SK-N-SH (cell line): ENCODE data around the gene SHF. TPM values are rescaled to one million over a fixed set of nuclear protein-coding genes. Genes with fewer than 3 reads are reported as not detected.

Experiments
- CTCF ChIA-PET: fragments of 300-600, 350-600 bp; formaldehyde crosslinking; extraction: SDS; loops from one replicate; lab custom pipeline; 2021; lab: Yijun Ruan, JAX
- POLR2A ChIA-PET: fragments of 350-600 bp; sonication (Branson Sonifier 250); formaldehyde crosslinking; extraction: SDS; loops from one replicate; lab custom pipeline; 2020; ENCODE audit warnings: antibody characterized with exemption, inconsistent platforms; lab: Yijun Ruan, JAX
- DNase-seq: peaks from one replicate; pipeline ENCODE4 v3.0.0; 2012
- H2AFZ ChIP-seq: fragments of 200-600 bp; sonication (generic); 2 replicates; pipeline ENCODE4 v1.8.1; 2016; ENCODE audit warnings: antibody characterized with exemption, mild to moderate bottlenecking, low read depth
- H3F3A ChIP-seq: fragments of 200-600 bp; sonication (generic); replicated peaks from 2 replicates; pipeline ENCODE3; 2016; ENCODE audit warnings: antibody characterized with exemption, mild to moderate bottlenecking; ENCODE audit not compliant: insufficient read depth
- H3K27ac ChIP-seq, 2 experiments: fragments of 200-500 bp in 1 of 2; fragments of 200-600 bp in 1 of 2; sonication (Bioruptor generic) in 1 of 2; sonication (generic), shearing (Covaris generic) in 1 of 2; 2 replicates each; pipeline versions ENCODE4 v1.5.1 to v1.6.1; 2014 to 2016; ENCODE audit warnings: low read depth in 2 of 2, inconsistent platforms in 1 of 2, low read length in 1 of 2, mild to moderate bottlenecking in 1 of 2, mixed read lengths in 1 of 2
- H3K27me3 ChIP-seq: fragments of 200-600 bp; sonication (generic), shearing (Covaris generic); 2 replicates; pipeline ENCODE4 v1.6.1; 2016; ENCODE audit warnings: mixed run types; ENCODE audit not compliant: insufficient read depth
- H3K36me3 ChIP-seq, 2 experiments: fragments of 200-500 bp in 1 of 2; fragments of 200-600 bp in 1 of 2; sonication (Bioruptor generic) in 1 of 2; sonication (generic) in 1 of 2; replicated peaks in 1 of 2; 2 replicates each; pipeline versions ENCODE3 to v1.5.1; 2014 to 2016; ENCODE audit warnings: low read length in 1 of 2, mild to moderate bottlenecking in 1 of 2; ENCODE audit not compliant: insufficient read depth in 2 of 2, control insufficient read depth in 1 of 2
- H3K4me1 ChIP-seq, 2 experiments: fragments of 200-500 bp in 1 of 2; fragments of 200-600 bp in 1 of 2; sonication (Bioruptor generic) in 1 of 2; sonication (generic), shearing (Covaris generic) in 1 of 2; 2 replicates each; pipeline versions ENCODE4 v1.5.1 to v1.6.1; 2014 to 2016; ENCODE audit warnings: low read depth in 1 of 2, low read length in 1 of 2, mixed run types in 1 of 2; ENCODE audit not compliant: insufficient read depth in 2 of 2, control insufficient read depth in 1 of 2
- H3K4me2 ChIP-seq: fragments of 200-600 bp; sonication (generic), shearing (Covaris generic); 2 replicates; pipeline ENCODE4 v1.6.1; 2017; ENCODE audit warnings: mixed run types
- H3K4me3 ChIP-seq, 2 experiments: fragments of 200-500 bp in 1 of 2; fragments of 200-600 bp in 1 of 2; sonication (Bioruptor generic) in 1 of 2; sonication (generic), shearing (Covaris generic) in 1 of 2; 2 replicates each; pipeline versions ENCODE4 v1.5.1 to v1.8.1; 2014 to 2016; ENCODE audit warnings: low read depth in 2 of 2, inconsistent platforms in 1 of 2, low read length in 1 of 2, mild to moderate bottlenecking in 1 of 2, mixed read lengths in 1 of 2, moderate library complexity in 1 of 2
- H3K79me2 ChIP-seq: fragments of 200-600 bp; sonication (generic); 2 replicates; pipeline ENCODE4 v1.8.1; 2017; ENCODE audit warnings: mild to moderate bottlenecking; ENCODE audit not compliant: insufficient read depth
- H3K9ac ChIP-seq: fragments of 200-600 bp; sonication (generic); 2 replicates; pipeline ENCODE4 v1.6.1; 2017; ENCODE audit warnings: mixed run types
- H3K9me2 ChIP-seq: fragments of 200-600 bp; sonication (generic); 2 replicates; pipeline ENCODE4 v1.6.1; 2017; ENCODE audit warnings: mixed run types
- H3K9me3 ChIP-seq: fragments of 200-600 bp; sonication (generic); 2 replicates; pipeline ENCODE4 v1.6.1; 2017; ENCODE audit warnings: mixed run types, mild to moderate bottlenecking, moderate library complexity
- H4K20me1 ChIP-seq: fragments of 200-600 bp; sonication (generic); 2 replicates; pipeline ENCODE4 v1.6.1; 2017; ENCODE audit warnings: mild to moderate bottlenecking, mixed run types; ENCODE audit not compliant: insufficient read depth
- ELF1 ChIP-seq: IDR thresholded peaks from 2 replicates; pipeline ENCODE4 v1.4.0; 2012
- EZH2phosphoT487 ChIP-seq: fragments of 200-600 bp; sonication (generic); IDR thresholded peaks from 2 replicates; pipeline ENCODE4 v1.6.1; 2017; ENCODE audit warnings: low read depth, mixed run types, mild to moderate bottlenecking, antibody characterized with exemption, moderate library complexity, borderline replicate concordance
- FOSL2 ChIP-seq: IDR thresholded peaks from 2 replicates; pipeline ENCODE4 v1.4.0; 2012; ENCODE audit warnings: low read depth, mild to moderate bottlenecking, moderate library complexity, borderline replicate concordance
- GATA2 ChIP-seq: sonication (generic); formaldehyde crosslinking; IDR thresholded peaks from 2 replicates; pipeline ENCODE4 v1.5.0; 2020; ENCODE audit warnings: mild to moderate bottlenecking, missing genetic modification reagents
- NFIC ChIP-seq: IDR thresholded peaks from 2 replicates; pipeline ENCODE4 v1.4.0; 2012; ENCODE audit warnings: borderline replicate concordance
- PBX3 ChIP-seq: IDR thresholded peaks from 2 replicates; pipeline ENCODE4; 2012
- RXRA ChIP-seq: IDR thresholded peaks from 2 replicates; pipeline ENCODE4 v1.4.0; 2012; ENCODE audit warnings: low read depth, mild to moderate bottlenecking, borderline replicate concordance
- WGBS: methylation state at CpG from one replicate; pipeline ENCODE4 v1.1.6; 2017; ENCODE audit warnings: low lambda C conversion rate; 5-methylcytosine and 5-hydroxymethylcytosine counted together
- polyA plus RNA-seq, 3 experiments: library from polyadenylated mRNA; depleted of rRNA; stranded (reverse); fragments of >200 nt; gene quantifications; 2 replicates each; pipeline ENCODE4 v1.2.3, GENCODE V29; 2012

The SHF gene
- polyA plus RNA-seq, 1 of the 3 experiments (the other 2 are of a cell fraction): 5.5 TPM

- TF ChIP-seq PBX3: no peak
Observed at GRCh38 chr15:45150481-45150880, 37.3 kb downstream of the SHF start (continued).

- DNase-seq: peak; percentile 62
- no peaks in the 10 kb centered on the region for H3F3A ChIP-seq
- no peak overlapping the region for H2AFZ ChIP-seq
- no peaks in the 10 kb centered on the region for H3K9me3 ChIP-seq
- H3K27ac ChIP-seq: peak overlapping the region in 1 of 2 experiments; percentile 67; a peak in 2 of 4 replicates
- peaks cover 0 to 3% of the 10 kb centered on the region in 2 experiments for H3K36me3 ChIP-seq
- TF ChIP-seq GATA2 (CRISPR knock-in tag) (peak; percentile 40), ELF1 (no peak), EZH2phosphoT487 (no peak), PBX3 (no peak), NFIC (no peak)
- 0 out of 2 replicates have a peak overlapping the region, but pooled peaks have one; percentile 28 for H3K4me2 ChIP-seq
- no peak overlapping the region for H3K9ac ChIP-seq
- WGBS: 75% methylated on average over 1 of the region's 1 CpG
- no peaks in the 10 kb centered on the region for H3K79me2 ChIP-seq
- H3K27me3 ChIP-seq: no peaks in the 10 kb centered on the region
- H3K9me2 ChIP-seq: no peaks in the 10 kb centered on the region
- H4K20me1 ChIP-seq: no peaks in the 10 kb centered on the region
- ChIA-PET CTCF (interaction anchor here (1.2 to 4.3 kb wide), 4 partner anchors 16 to 128 kb away, joined by 3 to 25 read pairs (median 8); no protein-coding TSS in a partner anchor), POLR2A (interaction anchor here (0.7 to 2.0 kb wide), 3 partner anchors 10 to 101 kb away, joined by 3 to 6 read pairs (median 4); no protein-coding TSS in a partner anchor)
- H3K4me3 ChIP-seq: no peak overlapping the region
- H3K4me1 ChIP-seq: peaks cover 12% of the 10 kb centered on the region in 2 experiments; a peak in 3 of 4 replicates
Observed at GRCh38 chr15:45149060-45149459, 38.7 kb downstream of the SHF start.

GRCh38 chr15:45148076-45149059, 39.4 kb downstream of the SHF start:
- H2AFZ ChIP-seq: no peak overlapping the region
- H3K4me2 ChIP-seq: peak overlapping the region; percentile 28; the same call in 1 of the 2 replicates
- TF ChIP-seq NFIC (0 out of 2 replicates have a peak, but pooled peaks have one; percentile 16), FOSL2 (no peak; the same call in 1 of the 2 replicates), RXRA (no peak)
- ChIA-PET POLR2A (interaction anchor here (0.7 to 2.0 kb wide), 4 partner anchors 9 to 102 kb away, joined by 3 to 6 read pairs (median 4); partner anchors contain the start of gene SHF), CTCF (interaction anchor here (0.8 to 4.3 kb wide), 5 partner anchors 11 to 128 kb away, joined by 3 to 25 read pairs (median 4); no protein-coding TSS in a partner anchor)
- H3K79me2 ChIP-seq: no peaks in the 10 kb centered on the region
- H3K4me1 ChIP-seq: peaks cover 12 to 13% of the 10 kb centered on the region in 2 experiments; a peak in 3 of 4 replicates
- WGBS: 85% methylated on average over 11 of the region's 12 CpGs
- H3K9me3 ChIP-seq: no peaks in the 10 kb centered on the region
- H3F3A ChIP-seq: no peaks in the 10 kb centered on the region
- no peaks in the 10 kb centered on the region for H4K20me1 ChIP-seq
- H3K27ac ChIP-seq: peak overlapping the region in 1 of 2 experiments; percentile 67; a peak in 2 of 4 replicates
- H3K9ac ChIP-seq: no peak overlapping the region
- peaks cover 0 to 3% of the 10 kb centered on the region in 2 experiments for H3K36me3 ChIP-seq
- H3K9me2 ChIP-seq: no peaks in the 10 kb centered on the region
- no peaks in the 10 kb centered on the region for H3K27me3 ChIP-seq
- peak; percentile 82 for DNase-seq
- H3K4me3 ChIP-seq: no peak overlapping the region
